GM19239 (cell line): ENCODE results near the gene TSPAN18.
"Not testable (repeated sequence)": the region's sequence is repeated elsewhere in the genome, so short reads cannot be mapped to it uniquely, and the experiment has no call there.

Experiments
- DNase-seq: peaks from one replicate; pipeline ENCODE4 v3.0.0; 2011; ENCODE audit warnings: low spot score; ENCODE audit not compliant: insufficient read length
- FAIRE-seq: peaks from 2 replicates; lab custom pipeline; 2011; peaks lifted over from hg19 to GRCh38; lab: Jason Lieb, UNC

The TSPAN18 gene

GRCh38 chr11:44857490-44858090, 130.8 kb downstream of the TSPAN18 start:
- FAIRE-seq, result no peak
- DNase-seq, result no peak

GRCh38 chr11:44858796-44859527, 132.2 kb downstream of the TSPAN18 start:
- DNase-seq, result no peak
- FAIRE-seq, result no peak

GRCh38 chr11:44859528-44859925, 132.8 kb downstream of the TSPAN18 start:
- DNase-seq (no peak), FAIRE-seq (no peak)

GRCh38 chr11:44860346-44860745, 133.6 kb downstream of the TSPAN18 start:
- DNase-seq, result no peak
- FAIRE-seq, result no peak

- DNase-seq (peak; percentile 93), FAIRE-seq (peak; percentile 91)
Observed at GRCh38 chr11:44861849-44862557, 135.2 kb downstream of the TSPAN18 start.

GRCh38 chr11:44862558-44863101, 135.9 kb downstream of the TSPAN18 start:
- no peak for FAIRE-seq
- no peak for DNase-seq

GRCh38 chr11:44863231-44863630, 136.5 kb downstream of the TSPAN18 start:
- DNase-seq (no peak), FAIRE-seq (no peak)

GRCh38 chr11:44865866-44866272, 139.1 kb downstream of the TSPAN18 start:
- DNase-seq (no peak), FAIRE-seq (no peak)

- DNase-seq (no peak), FAIRE-seq (no peak)
Observed at GRCh38 chr11:44866286-44866685, 139.5 kb downstream of the TSPAN18 start.

GRCh38 chr11:44868021-44868420, 141.3 kb downstream of the TSPAN18 start:
- DNase-seq (no peak), FAIRE-seq (no peak)

- DNase-seq (no peak), FAIRE-seq (no peak)
Observed at GRCh38 chr11:44868455-44869421, 142.0 kb downstream of the TSPAN18 start.

- FAIRE-seq (no peak), DNase-seq (no peak)
Observed at GRCh38 chr11:44870181-44870580, 143.4 kb downstream of the TSPAN18 start.

GRCh38 chr11:44870615-44871176, 143.9 kb downstream of the TSPAN18 start:
- DNase-seq, result no peak
- FAIRE-seq, result no peak

- FAIRE-seq, result not testable (repeated sequence)
- DNase-seq, result peak; percentile 55
Observed at GRCh38 chr11:44871682-44872081, 144.9 kb downstream of the TSPAN18 start.

- DNase-seq, result no peak
- FAIRE-seq, result no peak
Observed at GRCh38 chr11:44872556-44872955, 145.8 kb downstream of the TSPAN18 start.

- DNase-seq (no peak), FAIRE-seq (no peak)
Observed at GRCh38 chr11:44873537-44873936, 146.8 kb downstream of the TSPAN18 start.

- FAIRE-seq (no peak), DNase-seq (no peak)
Observed at GRCh38 chr11:44874284-44874683, 147.5 kb downstream of the TSPAN18 start.

- FAIRE-seq, result no peak
- no peak for DNase-seq
Observed at GRCh38 chr11:44875037-44875436, 148.3 kb downstream of the TSPAN18 start.

GRCh38 chr11:44876194-44876723, 149.5 kb downstream of the TSPAN18 start:
- FAIRE-seq (no peak), DNase-seq (no peak)
